IMR-90 (cell line): Measurements from ENCODE around the gene BLVRB.
A peak's percentile ranks its signal among the peaks of the same experiment; 100 is the strongest.

Experiments
- CEBPB ChIP-seq: IDR thresholded peaks from 2 replicates; pipeline ENCODE4 v1.6.1; 2012; ENCODE audit warnings: low read depth, low read length, improper control_type of control experiment
- MAZ ChIP-seq: IDR thresholded peaks from 2 replicates; pipeline ENCODE4 v1.6.1; 2012; ENCODE audit warnings: low read depth, mild to moderate bottlenecking, low read length, improper control_type of control experiment, moderate library complexity, borderline replicate concordance
- MXI1 ChIP-seq: IDR thresholded peaks from 2 replicates; pipeline ENCODE4 v1.6.1; 2012; ENCODE audit warnings: low read depth, mild to moderate bottlenecking, low read length, moderate library complexity, borderline replicate concordance
- NFE2L2 ChIP-seq: fragments of 150-350 bp; IDR thresholded peaks from 2 replicates; pipeline ENCODE4 v1.6.1; 2016; ENCODE audit warnings: low read depth, mild to moderate bottlenecking, low read length
- POLR2A ChIP-seq: IDR thresholded peaks from 2 replicates; pipeline ENCODE4 v1.6.1; 2012; ENCODE audit warnings: mild to moderate bottlenecking, low read depth, low read length
- RAD21 ChIP-seq: IDR thresholded peaks from 2 replicates; pipeline ENCODE4 v1.6.1; 2012; ENCODE audit warnings: low read length, improper control_type of control experiment
- RCOR1 ChIP-seq: IDR thresholded peaks from 2 replicates; pipeline ENCODE4 v1.6.1; 2012; ENCODE audit warnings: mild to moderate bottlenecking, low read length, improper control_type of control experiment; ENCODE audit not compliant: insufficient replicate concordance
- SMC3 ChIP-seq: fragments of 150-350 bp; IDR thresholded peaks from 2 replicates; pipeline ENCODE4 v1.6.1; 2016; ENCODE audit warnings: low read depth, mild to moderate bottlenecking, antibody characterized with exemption, low read length, moderate library complexity
- TF ChIP-seq, protein P1 (sequence below): conservative IDR thresholded peaks from 2 replicates; pipeline ENCODE4 v1.5.1; 2012; ENCODE audit warnings: mild to moderate bottlenecking, low read depth, low read length, improper control_type of control experiment

DNA sequence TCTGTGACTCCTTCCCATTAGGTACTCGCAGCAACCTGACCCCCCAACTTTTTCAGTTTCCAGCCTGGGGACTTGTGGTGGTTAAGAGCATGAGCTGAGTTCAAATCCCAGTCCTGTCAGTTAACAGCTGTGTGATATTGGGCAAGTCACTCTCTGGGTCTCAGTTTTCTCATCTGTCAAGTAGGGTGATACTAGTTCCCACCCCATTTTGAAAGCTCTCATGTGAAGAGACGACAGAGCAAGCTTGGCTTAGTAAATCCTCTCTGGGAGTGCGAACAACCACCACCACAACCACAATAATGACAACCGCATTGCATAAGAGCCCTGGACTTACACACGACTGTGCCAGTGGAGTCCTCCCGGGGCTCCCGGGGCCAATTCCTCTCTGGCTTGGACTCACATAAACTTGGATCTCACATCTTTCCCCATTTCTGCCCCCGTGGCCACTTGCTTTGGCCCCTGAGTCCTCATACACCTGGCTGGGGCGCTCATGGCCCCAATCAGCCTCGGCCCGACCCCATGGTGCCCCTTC, 454 bp downstream of the BLVRB start:
- TF ChIP-seq, protein P1, sequence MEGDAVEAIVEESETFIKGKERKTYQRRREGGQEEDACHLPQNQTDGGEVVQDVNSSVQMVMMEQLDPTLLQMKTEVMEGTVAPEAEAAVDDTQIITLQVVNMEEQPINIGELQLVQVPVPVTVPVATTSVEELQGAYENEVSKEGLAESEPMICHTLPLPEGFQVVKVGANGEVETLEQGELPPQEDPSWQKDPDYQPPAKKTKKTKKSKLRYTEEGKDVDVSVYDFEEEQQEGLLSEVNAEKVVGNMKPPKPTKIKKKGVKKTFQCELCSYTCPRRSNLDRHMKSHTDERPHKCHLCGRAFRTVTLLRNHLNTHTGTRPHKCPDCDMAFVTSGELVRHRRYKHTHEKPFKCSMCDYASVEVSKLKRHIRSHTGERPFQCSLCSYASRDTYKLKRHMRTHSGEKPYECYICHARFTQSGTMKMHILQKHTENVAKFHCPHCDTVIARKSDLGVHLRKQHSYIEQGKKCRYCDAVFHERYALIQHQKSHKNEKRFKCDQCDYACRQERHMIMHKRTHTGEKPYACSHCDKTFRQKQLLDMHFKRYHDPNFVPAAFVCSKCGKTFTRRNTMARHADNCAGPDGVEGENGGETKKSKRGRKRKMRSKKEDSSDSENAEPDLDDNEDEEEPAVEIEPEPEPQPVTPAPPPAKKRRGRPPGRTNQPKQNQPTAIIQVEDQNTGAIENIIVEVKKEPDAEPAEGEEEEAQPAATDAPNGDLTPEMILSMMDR = no peak
- TF ChIP-seq SMC3 (no peak), NFE2L2 (no peak), RAD21 (no peak), MXI1 (no peak), CEBPB (peak; percentile 61; the same call in 1 of the 2 replicates), POLR2A (no peak), MAZ (no peak), RCOR1 (no peak)
